ENCODE measurements around the gene HMG20A. TPM values are rescaled to one million over a fixed set of nuclear protein-coding genes. Genes with fewer than 3 reads are reported as not detected.

The HMG20A gene
- total and polyA plus RNA-seq, 5 donors from 2014 or later = 24.4 to 32.3 (median 25.6) TPM

DNA sequence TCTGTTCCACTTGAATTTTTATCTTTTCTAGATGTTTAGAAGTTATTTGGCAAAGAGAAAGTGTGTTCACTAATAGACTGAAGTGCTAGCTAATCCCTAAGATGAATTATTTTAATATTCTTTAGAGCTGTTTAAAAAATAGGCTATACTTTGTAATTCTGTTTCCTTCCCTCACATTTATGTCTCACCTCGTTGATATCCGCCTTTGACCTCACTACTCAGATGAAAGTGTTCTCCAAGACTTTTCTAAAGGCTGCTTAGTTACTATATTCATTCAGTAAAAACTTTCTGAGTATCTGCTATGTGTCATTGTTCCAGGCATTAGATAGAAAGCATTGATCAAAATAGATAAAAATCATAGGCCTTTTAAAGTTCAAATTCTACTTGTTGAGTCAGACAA, 38.3 kb downstream of the HMG20A start:
- Histone ChIP-seq H3K4me1 (ENCODE audit: control insufficient read depth, insufficient read depth, low read length, poor library complexity, severe bottlenecking) (peaks cover 14% of the 10 kb centered on the region), H3K36me3 (ENCODE audit: control insufficient read depth, insufficient read depth, low read length) (peaks cover 31% of the 10 kb centered on the region), H3K27me3 (ENCODE audit: control insufficient read depth, insufficient read depth, low read length) (no peaks in the 10 kb centered on the region), H3K4me3 (ENCODE audit: low read depth, low read length) (no peak overlapping the region), H3K9me3 (ENCODE audit: control insufficient read depth in 2 of 2, low read length in 2 of 2) (no peaks in the 10 kb centered on the region), H3K27ac (ENCODE audit: insufficient read depth, low read length, poor library complexity, severe bottlenecking) (no peak overlapping the region)
- Mint-ChIP-seq H3K36me3 (peaks cover 23% of the 10 kb centered on the region), H3K4me3 (no peak overlapping the region), H3K27ac (no peak overlapping the region), H3K4me1 (peaks cover 25 to 39% (median 32%) of the 10 kb centered on the region in 4 donors), H3K27me3 (no peaks in the 10 kb centered on the region), H3K9me3 (peaks cover 0 to 2% (median 0%) of the 10 kb centered on the region in 7 donors)
- DNase-seq (no peak), ATAC-seq (ENCODE audit: low read depth in 2 of 2) (no peak)

DNA sequence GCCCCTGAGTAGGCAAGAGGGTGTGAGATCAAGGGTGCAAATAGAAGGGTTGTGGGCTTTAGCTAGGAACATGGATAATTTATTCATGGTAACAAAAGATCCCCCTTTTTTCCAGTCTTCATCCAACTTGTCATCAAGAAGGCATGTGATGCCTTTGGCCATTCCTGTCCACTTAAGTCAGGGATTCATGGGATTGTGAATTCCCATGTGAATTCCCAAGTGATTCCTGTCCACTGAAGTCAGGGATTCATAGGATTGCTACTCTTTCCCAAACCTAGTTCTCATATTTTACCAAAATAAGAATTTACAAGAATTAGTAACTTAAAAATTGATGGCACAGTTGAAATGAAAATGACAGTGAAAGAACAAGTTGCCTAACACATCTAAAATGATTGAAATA, 40.8 kb downstream of the HMG20A start:
- peaks cover 14% of the 10 kb centered on the region for H3K4me1 ChIP-seq (ENCODE audit: control insufficient read depth, insufficient read depth, low read length, poor library complexity, severe bottlenecking)
- H3K27ac ChIP-seq (ENCODE audit: insufficient read depth, low read length, poor library complexity, severe bottlenecking) = no peak overlapping the region
- peaks cover 0 to 2% (median 0%) of the 10 kb centered on the region in 7 donors for H3K9me3 Mint-ChIP-seq
- H3K36me3 ChIP-seq (ENCODE audit: control insufficient read depth, insufficient read depth, low read length) = peaks cover 48% of the 10 kb centered on the region
- no peaks in the 10 kb centered on the region for H3K9me3 ChIP-seq (ENCODE audit: control insufficient read depth in 2 of 2, low read length in 2 of 2)
- no peaks in the 10 kb centered on the region for H3K27me3 Mint-ChIP-seq
- H3K4me3 Mint-ChIP-seq = no peak overlapping the region
- H3K4me1 Mint-ChIP-seq = peaks cover 13 to 26% (median 17%) of the 10 kb centered on the region in 4 donors
- peaks cover 25% of the 10 kb centered on the region for H3K36me3 Mint-ChIP-seq
- ATAC-seq (ENCODE audit: low read depth in 2 of 2) (no peak), DNase-seq (no peak)
- H3K27me3 ChIP-seq (ENCODE audit: control insufficient read depth, insufficient read depth, low read length) = no peaks in the 10 kb centered on the region
- H3K4me3 ChIP-seq (ENCODE audit: low read depth, low read length) = no peak overlapping the region
- peak overlapping the region in 2 of 3 donors; percentile 32 to 57 for H3K27ac Mint-ChIP-seq

DNA sequence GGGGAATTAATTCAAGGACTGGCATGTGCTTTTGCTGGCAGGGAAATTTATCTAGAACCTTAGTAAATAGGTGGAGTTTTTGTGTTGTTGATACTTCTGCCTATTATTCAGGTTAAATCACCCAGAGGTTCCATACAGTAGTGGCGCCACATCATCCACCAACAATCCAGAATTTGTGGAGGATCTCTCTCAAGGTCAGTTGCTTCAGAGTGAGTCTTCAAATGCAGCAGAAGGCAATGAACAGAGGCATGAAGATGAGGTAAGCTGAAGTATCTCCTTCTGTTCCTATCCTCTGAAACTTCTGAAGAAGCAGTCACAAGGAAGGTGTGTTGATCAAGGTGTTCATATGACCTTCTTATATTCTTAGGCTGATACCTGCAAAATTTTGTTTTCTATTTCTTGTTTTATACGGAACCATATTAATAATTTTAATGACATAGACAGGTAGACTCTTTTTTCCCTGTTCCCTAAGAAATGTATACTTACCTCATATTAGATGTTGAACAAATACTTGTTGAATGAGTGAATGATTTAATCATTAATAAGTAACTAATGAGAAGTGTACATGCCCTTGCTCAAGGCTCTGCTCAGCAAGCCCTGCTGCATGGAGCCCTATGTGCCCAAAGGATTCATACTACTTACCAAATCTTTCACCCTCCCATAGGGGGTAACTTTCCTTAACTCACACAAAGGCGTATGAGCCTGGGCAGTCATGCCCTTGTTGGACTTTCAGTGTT, 43.6 kb downstream of the HMG20A start:
- no peak overlapping the region for H3K27ac ChIP-seq (ENCODE audit: insufficient read depth, low read length, poor library complexity, severe bottlenecking)
- Mint-ChIP-seq H3K4me1 (peaks cover 0 to 17% (median 1%) of the 10 kb centered on the region in 4 donors), H3K27me3 (no peaks in the 10 kb centered on the region), H3K36me3 (peaks cover 39% of the 10 kb centered on the region), H3K9me3 (peaks cover 0 to 2% (median 0%) of the 10 kb centered on the region in 7 donors), H3K27ac (no peak overlapping the region), H3K4me3 (no peak overlapping the region)
- H3K9me3 ChIP-seq (ENCODE audit: control insufficient read depth in 2 of 2, low read length in 2 of 2) = no peaks in the 10 kb centered on the region
- H3K4me3 ChIP-seq (ENCODE audit: low read depth, low read length) = no peak overlapping the region
- no peak for ATAC-seq (ENCODE audit: low read depth in 2 of 2)
- DNase-seq = no peak
- peaks cover 62% of the 10 kb centered on the region for H3K36me3 ChIP-seq (ENCODE audit: control insufficient read depth, insufficient read depth, low read length)
- no peaks in the 10 kb centered on the region for H3K27me3 ChIP-seq (ENCODE audit: control insufficient read depth, insufficient read depth, low read length)
- H3K4me1 ChIP-seq (ENCODE audit: control insufficient read depth, insufficient read depth, low read length, poor library complexity, severe bottlenecking) = no peaks in the 10 kb centered on the region

GRCh38 chr15:77466521-77466920, 45.8 kb downstream of the HMG20A start:
- Mint-ChIP-seq H3K27ac (no peak overlapping the region), H3K27me3 (no peaks in the 10 kb centered on the region), H3K9me3 (no peaks in the 10 kb centered on the region), H3K4me3 (no peak overlapping the region), H3K4me1 (peaks cover 0 to 7% (median 0%) of the 10 kb centered on the region in 4 donors), H3K36me3 (peaks cover 31% of the 10 kb centered on the region)
- H3K9me3 ChIP-seq (ENCODE audit: control insufficient read depth in 2 of 2, low read length in 2 of 2) = no peaks in the 10 kb centered on the region
- H3K36me3 ChIP-seq (ENCODE audit: control insufficient read depth, insufficient read depth, low read length) = peaks cover 68% of the 10 kb centered on the region
- no peak overlapping the region for H3K27ac ChIP-seq (ENCODE audit: insufficient read depth, low read length, poor library complexity, severe bottlenecking)
- no peaks in the 10 kb centered on the region for H3K27me3 ChIP-seq (ENCODE audit: control insufficient read depth, insufficient read depth, low read length)
- H3K4me3 ChIP-seq (ENCODE audit: low read depth, low read length) = no peak overlapping the region
- no peak for ATAC-seq (ENCODE audit: low read depth in 2 of 2)
- no peak for DNase-seq
- no peaks in the 10 kb centered on the region for H3K4me1 ChIP-seq (ENCODE audit: control insufficient read depth, insufficient read depth, low read length, poor library complexity, severe bottlenecking)

DNA sequence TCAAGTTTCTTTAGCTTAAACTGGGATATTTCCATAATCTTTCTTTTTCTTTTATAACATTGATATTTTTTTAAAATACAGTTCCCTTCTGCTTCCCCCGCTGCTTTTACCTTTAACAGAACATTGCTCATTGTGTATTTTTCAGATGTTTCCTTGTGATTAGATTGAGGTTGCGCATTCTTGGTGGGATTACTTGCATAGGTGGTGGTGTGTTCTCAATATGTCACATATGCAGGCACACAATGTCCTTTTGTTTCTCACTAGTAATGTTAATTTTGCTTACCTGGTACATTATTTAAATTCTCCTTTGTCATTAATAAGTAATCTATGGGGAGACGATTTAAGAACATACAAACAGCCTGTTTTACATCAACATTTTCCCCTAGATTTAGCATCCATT, 48.2 kb downstream of the HMG20A start:
- Mint-ChIP-seq H3K9me3 (no peaks in the 10 kb centered on the region), H3K4me3 (no peak overlapping the region), H3K27ac (no peak overlapping the region), H3K4me1 (peaks cover 0 to 6% (median 0%) of the 10 kb centered on the region in 4 donors), H3K27me3 (no peaks in the 10 kb centered on the region), H3K36me3 (peaks cover 40% of the 10 kb centered on the region)
- ATAC-seq (ENCODE audit: low read depth in 2 of 2) = no peak
- Histone ChIP-seq H3K9me3 (ENCODE audit: control insufficient read depth in 2 of 2, low read length in 2 of 2) (no peaks in the 10 kb centered on the region), H3K4me3 (ENCODE audit: low read depth, low read length) (no peak overlapping the region), H3K36me3 (ENCODE audit: control insufficient read depth, insufficient read depth, low read length) (peaks cover 78% of the 10 kb centered on the region), H3K27ac (ENCODE audit: insufficient read depth, low read length, poor library complexity, severe bottlenecking) (no peak overlapping the region), H3K4me1 (ENCODE audit: control insufficient read depth, insufficient read depth, low read length, poor library complexity, severe bottlenecking) (no peaks in the 10 kb centered on the region), H3K27me3 (ENCODE audit: control insufficient read depth, insufficient read depth, low read length) (no peaks in the 10 kb centered on the region)
- no peak for DNase-seq

GRCh38 chr15:77470235-77470634, 49.5 kb downstream of the HMG20A start:
- Mint-ChIP-seq H3K9me3 (no peaks in the 10 kb centered on the region), H3K27me3 (no peaks in the 10 kb centered on the region), H3K36me3 (peaks cover 42% of the 10 kb centered on the region), H3K27ac (no peak overlapping the region), H3K4me3 (no peak overlapping the region), H3K4me1 (peaks cover 0 to 6% (median 0%) of the 10 kb centered on the region in 4 donors)
- no peak overlapping the region for H3K27ac ChIP-seq (ENCODE audit: insufficient read depth, low read length, poor library complexity, severe bottlenecking)
- no peaks in the 10 kb centered on the region for H3K27me3 ChIP-seq (ENCODE audit: control insufficient read depth, insufficient read depth, low read length)
- H3K4me3 ChIP-seq (ENCODE audit: low read depth, low read length) = no peak overlapping the region
- no peak for ATAC-seq (ENCODE audit: low read depth in 2 of 2)
- no peaks in the 10 kb centered on the region for H3K9me3 ChIP-seq (ENCODE audit: control insufficient read depth in 2 of 2, low read length in 2 of 2)
- no peak for DNase-seq
- no peaks in the 10 kb centered on the region for H3K4me1 ChIP-seq (ENCODE audit: control insufficient read depth, insufficient read depth, low read length, poor library complexity, severe bottlenecking)
- H3K36me3 ChIP-seq (ENCODE audit: control insufficient read depth, insufficient read depth, low read length) = peaks cover 76% of the 10 kb centered on the region

- Mint-ChIP-seq H3K36me3 (peaks cover 52% of the 10 kb centered on the region), H3K27ac (no peak overlapping the region), H3K4me1 (peaks cover 0 to 6% (median 0%) of the 10 kb centered on the region in 4 donors), H3K4me3 (no peak overlapping the region), H3K27me3 (no peaks in the 10 kb centered on the region), H3K9me3 (no peaks in the 10 kb centered on the region)
- Histone ChIP-seq H3K27ac (ENCODE audit: insufficient read depth, low read length, poor library complexity, severe bottlenecking) (no peak overlapping the region), H3K36me3 (ENCODE audit: control insufficient read depth, insufficient read depth, low read length) (peaks cover 70% of the 10 kb centered on the region), H3K4me3 (ENCODE audit: low read depth, low read length) (no peak overlapping the region), H3K4me1 (ENCODE audit: control insufficient read depth, insufficient read depth, low read length, poor library complexity, severe bottlenecking) (no peaks in the 10 kb centered on the region), H3K9me3 (ENCODE audit: control insufficient read depth in 2 of 2, low read length in 2 of 2) (no peaks in the 10 kb centered on the region), H3K27me3 (ENCODE audit: control insufficient read depth, insufficient read depth, low read length) (no peaks in the 10 kb centered on the region)
- DNase-seq (no peak), ATAC-seq (ENCODE audit: low read depth in 2 of 2) (no peak)
Measured at GRCh38 chr15:77473328-77473727, 52.6 kb downstream of the HMG20A start.
